GM18498 (cell line): ENCODE results near the gene EXTL2.
"Not testable (repeated sequence)": the region's sequence is repeated elsewhere in the genome, so short reads cannot be mapped to it uniquely, and the experiment has no call there.

Experiments
- ATAC-seq: cut with Tn5 transposase; IDR thresholded peaks from one replicate; pipeline ENCODE4 v1.9.1; 2021; ENCODE audit warnings: mild to moderate bottlenecking, moderate library complexity; ENCODE audit not compliant: unreplicated experiment

Gene EXTL2

GRCh38 chr1:100861379-100861778 is 33.3 kb downstream of the EXTL2 start:
- no peak for ATAC-seq

- no peak for ATAC-seq
These were observed 34.1 kb downstream of the EXTL2 start for GRCh38 chr1:100860397-100860991.

GRCh38 chr1:100855116-100855515 is 39.5 kb downstream of the EXTL2 start:
- not testable (repeated sequence) for ATAC-seq

- ATAC-seq: no peak
These were observed 41.7 kb downstream of the EXTL2 start for GRCh38 chr1:100852976-100853375.

GRCh38 chr1:100851726-100852125 is 42.9 kb downstream of the EXTL2 start:
- ATAC-seq: no peak

- no peak for ATAC-seq
These were observed 47.1 kb downstream of the EXTL2 start for GRCh38 chr1:100847361-100848082.

GRCh38 chr1:100843160-100843559 is 51.5 kb downstream of the EXTL2 start:
- not testable (repeated sequence) for ATAC-seq

- ATAC-seq: no peak
These were observed 58.5 kb downstream of the EXTL2 start for GRCh38 chr1:100835866-100836842.

- ATAC-seq: peak; percentile 72
These were observed 59.6 kb downstream of the EXTL2 start for GRCh38 chr1:100834777-100835660.

- ATAC-seq: no peak
These were observed 61.8 kb downstream of the EXTL2 start for GRCh38 chr1:100832694-100833428.

GRCh38 chr1:100825666-100826065 is 69.0 kb downstream of the EXTL2 start:
- ATAC-seq: not testable (repeated sequence)
